Mesothelial cell of epicardium (in vitro differentiated cells): ENCODE data around the gene XRCC5. TPM values are rescaled to one million over a fixed set of nuclear protein-coding genes. Genes with fewer than 3 reads are reported as not detected.
A peak's percentile ranks its signal among the peaks of the same experiment; 100 is the strongest.
"Not testable (repeated sequence)": the region's sequence is repeated elsewhere in the genome, so short reads cannot be mapped to it uniquely, and the experiment has no call there.

Experiments
- DNase-seq, 2 experiments: peaks; one replicate each; pipeline ENCODE4 v3.0.0; 2021; ENCODE audit warnings: low spot score in 2 of 2; ENCODE audit not compliant: unreplicated experiment in 2 of 2
- H3K27ac Mint-ChIP-seq: 2 replicates; pipeline ENCODE4 v1.8.0; 2021; ENCODE audit warnings: mixed read lengths
- H3K27me3 Mint-ChIP-seq: 2 replicates; pipeline ENCODE4 v1.8.0; 2021; ENCODE audit warnings: low read depth, mixed read lengths
- H3K36me3 Mint-ChIP-seq: 2 replicates; pipeline ENCODE4 v1.8.0; 2021; ENCODE audit warnings: mixed read lengths
- H3K4me1 Mint-ChIP-seq: 2 replicates; pipeline ENCODE4 v1.8.0; 2021; ENCODE audit warnings: mixed read lengths
- H3K4me3 Mint-ChIP-seq: 2 replicates; pipeline ENCODE4 v1.8.0; 2021; ENCODE audit warnings: mild to moderate bottlenecking, moderate library complexity, mixed read lengths
- H3K9me3 Mint-ChIP-seq: 2 replicates; pipeline ENCODE4 v1.8.0; 2021; ENCODE audit warnings: mixed read lengths
- total RNA-seq: library from RNA; stranded (reverse); gene quantifications from 3 replicates; pipeline ENCODE4 v1.2.1, GENCODE V29; 2021
- TF ChIP-seq, protein P1 (sequence below): fragments of 200-600 bp; sonication (generic); IDR thresholded peaks from one replicate; pipeline ENCODE4 v1.5.0; 2021; ENCODE audit warnings: antibody characterized with exemption; ENCODE audit not compliant: unreplicated experiment

The XRCC5 gene
- total RNA-seq, 1 donor from 2014 or later: 294 TPM

DNA sequence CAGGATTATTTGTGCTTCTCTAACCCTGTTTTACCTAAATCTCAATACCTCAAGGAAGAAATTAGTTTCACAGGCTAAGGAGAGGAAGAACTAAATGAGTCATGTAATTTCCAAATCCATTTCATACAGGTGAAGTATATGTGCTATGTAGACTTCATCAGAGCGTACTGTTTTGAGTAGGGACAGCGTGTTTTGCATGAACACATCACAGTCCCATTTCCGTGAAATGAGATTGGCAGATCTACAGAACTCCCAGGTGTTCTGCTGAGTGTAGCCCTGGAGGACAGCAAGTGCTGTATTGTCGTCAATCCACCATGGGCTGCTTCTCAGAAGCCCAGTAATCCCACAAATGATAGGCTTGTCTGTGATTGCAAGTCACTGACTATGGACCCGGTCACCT, 97.7 kb downstream of the XRCC5 start:
- Mint-ChIP-seq H3K36me3 (peaks cover 58% of the 10 kb centered on the region), H3K27ac (no peak overlapping the region)
- TF ChIP-seq, protein P1, sequence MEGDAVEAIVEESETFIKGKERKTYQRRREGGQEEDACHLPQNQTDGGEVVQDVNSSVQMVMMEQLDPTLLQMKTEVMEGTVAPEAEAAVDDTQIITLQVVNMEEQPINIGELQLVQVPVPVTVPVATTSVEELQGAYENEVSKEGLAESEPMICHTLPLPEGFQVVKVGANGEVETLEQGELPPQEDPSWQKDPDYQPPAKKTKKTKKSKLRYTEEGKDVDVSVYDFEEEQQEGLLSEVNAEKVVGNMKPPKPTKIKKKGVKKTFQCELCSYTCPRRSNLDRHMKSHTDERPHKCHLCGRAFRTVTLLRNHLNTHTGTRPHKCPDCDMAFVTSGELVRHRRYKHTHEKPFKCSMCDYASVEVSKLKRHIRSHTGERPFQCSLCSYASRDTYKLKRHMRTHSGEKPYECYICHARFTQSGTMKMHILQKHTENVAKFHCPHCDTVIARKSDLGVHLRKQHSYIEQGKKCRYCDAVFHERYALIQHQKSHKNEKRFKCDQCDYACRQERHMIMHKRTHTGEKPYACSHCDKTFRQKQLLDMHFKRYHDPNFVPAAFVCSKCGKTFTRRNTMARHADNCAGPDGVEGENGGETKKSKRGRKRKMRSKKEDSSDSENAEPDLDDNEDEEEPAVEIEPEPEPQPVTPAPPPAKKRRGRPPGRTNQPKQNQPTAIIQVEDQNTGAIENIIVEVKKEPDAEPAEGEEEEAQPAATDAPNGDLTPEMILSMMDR: no peak

DNA sequence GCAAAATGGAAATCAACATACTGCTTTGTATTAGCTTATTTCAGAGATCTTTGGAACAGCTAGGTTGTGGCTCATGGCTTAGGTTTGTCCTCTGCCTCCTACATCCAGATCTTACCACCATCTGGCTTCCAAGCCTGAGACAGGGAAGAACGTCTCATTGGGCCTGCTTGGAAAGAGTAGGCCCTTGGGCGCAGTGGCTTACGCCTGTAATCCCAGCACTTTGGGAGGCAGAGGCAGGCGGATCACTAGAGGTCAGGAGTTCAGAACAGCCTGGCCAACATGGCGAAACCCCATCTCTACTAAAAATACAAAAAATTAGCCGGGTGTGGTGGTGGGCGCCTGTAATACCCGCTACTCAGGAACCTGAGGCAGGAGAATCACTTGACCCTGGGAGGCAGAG, 99.5 kb downstream of the XRCC5 start:
- H3K36me3 Mint-ChIP-seq: peaks cover 44% of the 10 kb centered on the region
- H3K27ac Mint-ChIP-seq, H3K27me3 Mint-ChIP-seq, H3K4me3 Mint-ChIP-seq, DNase-seq, H3K9me3 Mint-ChIP-seq: not testable (repeated sequence)
- H3K4me1 Mint-ChIP-seq: peaks cover 17% of the 10 kb centered on the region

More for the DNA sequence above, 97.7 kb downstream of the XRCC5 start:
- no peaks in the 10 kb centered on the region for H3K9me3 Mint-ChIP-seq
- H3K27me3 Mint-ChIP-seq: no peaks in the 10 kb centered on the region
- DNase-seq: no peak
- H3K4me3 Mint-ChIP-seq: no peak overlapping the region
- H3K4me1 Mint-ChIP-seq: peaks cover 22% of the 10 kb centered on the region

DNA sequence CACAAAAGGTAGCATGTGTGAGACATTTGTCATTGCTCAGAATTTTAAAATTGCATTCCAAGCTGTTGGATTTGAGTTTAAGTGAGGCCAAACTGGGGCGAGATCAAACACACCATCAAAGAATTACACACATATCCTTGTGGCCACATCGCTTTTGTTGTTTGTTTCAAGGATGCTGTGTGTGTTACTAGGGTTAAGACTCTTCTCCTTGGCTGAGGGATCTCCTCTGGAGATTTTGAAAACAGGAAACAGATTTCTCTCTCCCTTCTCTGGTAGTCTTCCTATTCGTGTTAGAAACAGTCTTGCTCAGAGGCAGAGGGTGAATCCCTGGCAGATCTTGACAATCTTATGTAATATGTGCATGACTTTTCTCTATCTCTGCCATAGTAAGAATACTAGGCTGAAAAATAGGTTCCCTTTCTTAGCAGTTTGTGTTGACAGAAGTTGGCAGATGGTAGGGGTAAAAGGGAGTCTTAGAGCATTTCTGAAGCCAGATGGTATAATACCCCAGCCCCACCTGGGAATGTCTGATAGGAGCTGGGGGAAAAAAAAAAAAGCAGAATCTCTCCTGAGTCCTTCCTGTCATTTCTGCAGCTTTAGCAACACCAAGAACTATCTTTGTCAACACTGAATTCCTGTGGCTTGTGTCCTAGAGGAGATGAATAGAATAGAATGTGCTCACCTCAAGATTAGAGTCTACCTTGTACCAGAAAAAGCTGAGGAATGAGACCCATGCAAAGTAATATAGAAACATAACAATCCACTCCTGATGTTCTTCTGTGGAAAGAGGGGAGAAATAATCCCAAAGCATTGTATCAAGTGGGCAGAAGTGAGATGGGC, 101.8 kb downstream of the XRCC5 start:
- Mint-ChIP-seq H3K4me1 (peaks cover 17% of the 10 kb centered on the region), H3K36me3 (peaks cover 27% of the 10 kb centered on the region), H3K4me3 (no peak overlapping the region), H3K27me3 (no peaks in the 10 kb centered on the region), H3K9me3 (no peaks in the 10 kb centered on the region), H3K27ac (peak overlapping the region; percentile 24)
- DNase-seq: no peak
- TF ChIP-seq, protein P1: no peak

DNA sequence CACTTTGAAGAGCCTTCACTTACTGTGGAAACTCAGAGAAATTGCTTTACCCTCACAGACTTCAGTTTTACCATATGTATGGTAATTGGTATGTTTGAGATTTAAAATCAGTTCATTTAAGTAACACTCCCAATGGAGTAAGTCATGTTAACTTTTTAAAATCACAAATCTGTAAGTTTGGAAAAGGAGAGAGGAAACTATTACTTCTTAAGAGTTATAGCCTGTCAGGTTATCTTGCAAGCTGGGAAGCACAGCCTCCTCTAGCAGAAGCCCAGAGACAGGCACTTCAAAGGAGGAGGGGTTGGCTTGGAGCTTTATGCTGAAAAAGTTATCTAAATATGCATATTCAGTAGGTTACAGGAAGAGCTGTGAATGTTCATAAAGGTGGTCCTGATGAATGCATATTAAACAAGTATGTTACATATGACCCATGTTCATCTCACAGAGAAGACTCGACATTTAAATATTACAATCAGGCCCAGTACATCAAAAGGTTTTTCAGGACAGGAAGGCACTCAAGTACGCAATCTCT, 102.5 kb downstream of the XRCC5 start:
- TF ChIP-seq, protein P1: no peak
- Mint-ChIP-seq H3K27ac (no peak overlapping the region), H3K4me3 (no peak overlapping the region), H3K9me3 (no peaks in the 10 kb centered on the region), H3K36me3 (peaks cover 20% of the 10 kb centered on the region), H3K27me3 (no peaks in the 10 kb centered on the region), H3K4me1 (peaks cover 17% of the 10 kb centered on the region)
- DNase-seq: no peak

DNA sequence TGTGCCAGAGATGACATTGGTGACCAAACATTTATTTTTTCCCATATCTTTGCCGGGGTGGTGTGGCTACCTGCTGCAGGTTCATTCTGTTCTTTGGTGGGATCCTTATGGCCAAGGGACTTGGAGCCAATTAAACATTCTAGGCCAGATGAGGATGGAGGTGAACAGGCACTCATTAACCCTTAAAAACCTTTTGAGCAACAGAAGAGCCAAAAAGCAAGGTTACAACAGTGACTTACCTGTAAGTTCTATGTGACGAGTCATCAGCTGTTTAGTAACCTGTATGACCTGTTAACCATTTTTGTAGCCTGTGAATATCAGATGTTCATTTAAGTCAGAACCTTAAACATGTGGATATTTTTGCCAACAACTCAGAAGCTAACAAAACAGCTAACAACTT, 105.6 kb downstream of the XRCC5 start:
- no peak for DNase-seq
- peaks cover 3% of the 10 kb centered on the region for H3K36me3 Mint-ChIP-seq
- no peak overlapping the region for H3K27ac Mint-ChIP-seq
- H3K4me3 Mint-ChIP-seq: no peak overlapping the region
- no peaks in the 10 kb centered on the region for H3K27me3 Mint-ChIP-seq
- TF ChIP-seq, protein P1: no peak
- peaks cover 25% of the 10 kb centered on the region for H3K4me1 Mint-ChIP-seq
- no peaks in the 10 kb centered on the region for H3K9me3 Mint-ChIP-seq

DNA sequence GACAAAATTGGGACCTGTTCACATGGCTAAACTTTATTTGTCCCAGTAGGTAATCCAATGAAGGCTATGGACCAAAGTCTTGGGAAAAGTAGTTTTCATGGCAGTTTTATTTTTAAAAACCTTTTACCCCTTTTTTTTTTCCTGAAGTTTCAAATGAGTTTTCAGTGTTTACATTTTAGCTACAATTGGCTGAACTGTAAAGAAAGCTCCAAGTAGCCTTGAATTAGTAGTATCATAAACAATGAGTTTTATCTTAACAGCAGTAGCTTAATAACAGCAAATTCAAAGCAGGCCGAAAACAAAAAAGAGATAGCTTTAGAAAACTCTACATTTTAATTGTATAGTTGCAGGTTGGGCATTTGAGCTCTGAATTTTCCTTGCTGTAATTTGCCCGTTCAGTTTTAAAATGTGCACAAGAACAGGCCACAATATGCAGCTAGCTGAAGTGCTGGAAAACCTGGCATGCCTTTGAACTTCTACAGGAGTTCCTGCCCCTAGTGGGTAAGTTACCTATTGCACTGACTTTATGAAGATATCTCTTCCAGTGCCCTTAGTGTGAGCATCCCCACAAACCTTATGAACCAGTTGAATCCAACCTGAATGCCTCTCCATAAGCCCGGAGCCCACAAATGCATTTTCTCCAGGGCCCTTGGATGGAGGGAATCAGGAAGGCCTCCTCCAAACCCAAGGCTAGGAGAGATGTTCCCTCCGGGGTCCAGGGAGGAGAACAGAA, 106.7 kb downstream of the XRCC5 start:
- Mint-ChIP-seq H3K4me3 (no peak overlapping the region), H3K36me3 (no peaks in the 10 kb centered on the region)

More for the DNA sequence above, 106.7 kb downstream of the XRCC5 start:
- no peaks in the 10 kb centered on the region for H3K27me3 Mint-ChIP-seq
- no peak for DNase-seq
- peaks cover 17% of the 10 kb centered on the region for H3K4me1 Mint-ChIP-seq
- TF ChIP-seq, protein P1: peak; percentile 42
- H3K9me3 Mint-ChIP-seq: no peaks in the 10 kb centered on the region
- no peak overlapping the region for H3K27ac Mint-ChIP-seq
